Hepatic stellate cell (primary cell): ENCODE data around the gene PLXDC2.

ENCODE experiments used
- DNase-seq: peaks from one replicate; pipeline ENCODE4 v3.0.0; 2011; ENCODE audit warnings: low spot score

Gene PLXDC2

GRCh38 chr10:20276127-20276979 is 460.1 kb downstream of the PLXDC2 start:
- no peak for DNase-seq

GRCh38 chr10:20277820-20278219 is 461.6 kb downstream of the PLXDC2 start:
- no peak for DNase-seq

GRCh38 chr10:20281579-20281978 is 465.3 kb downstream of the PLXDC2 start:
- no peak for DNase-seq

- no peak for DNase-seq
These were observed 471.4 kb downstream of the PLXDC2 start for GRCh38 chr10:20287586-20287985.

GRCh38 chr10:20288060-20288459 is 471.8 kb downstream of the PLXDC2 start:
- no peak for DNase-seq

GRCh38 chr10:20289070-20289828 is 473.0 kb downstream of the PLXDC2 start:
- no peak for DNase-seq

- DNase-seq: no peak
These were observed 482.2 kb downstream of the PLXDC2 start for GRCh38 chr10:20298417-20298816.

GRCh38 chr10:20299034-20299736 is 483.0 kb downstream of the PLXDC2 start:
- no peak for DNase-seq

- DNase-seq: no peak
These were observed 484.5 kb downstream of the PLXDC2 start for GRCh38 chr10:20300735-20301134.

- DNase-seq: no peak
These were observed 485.8 kb downstream of the PLXDC2 start for GRCh38 chr10:20302033-20302432.

GRCh38 chr10:20303453-20304152 is 487.4 kb downstream of the PLXDC2 start:
- no peak for DNase-seq

- no peak for DNase-seq
These were observed 497.4 kb downstream of the PLXDC2 start for GRCh38 chr10:20313665-20314064.

- no peak for DNase-seq
These were observed 498.2 kb downstream of the PLXDC2 start for GRCh38 chr10:20314431-20314830.

GRCh38 chr10:20327954-20328353 is 511.7 kb downstream of the PLXDC2 start:
- no peak for DNase-seq

GRCh38 chr10:20330246-20330645 is 514.0 kb downstream of the PLXDC2 start:
- no peak for DNase-seq

- no peak for DNase-seq
These were observed 518.3 kb downstream of the PLXDC2 start for GRCh38 chr10:20334559-20334958.
